HEK293 (cell line): ENCODE measurements around the gene OR4A47.
"Not testable (repeated sequence)": the region's sequence is repeated elsewhere in the genome, so short reads cannot be mapped to it uniquely, and the experiment has no call there.

Source experiments
- CTCF ChIA-PET: fragments of 350-600 bp; formaldehyde crosslinking; extraction: SDS; loops from one replicate; lab custom pipeline; 2021; ENCODE audit warnings: antibody characterized with exemption; lab: Yijun Ruan, JAX
- POLR2A ChIA-PET: fragments of 300-600 bp; formaldehyde crosslinking; extraction: SDS; loops from one replicate; lab custom pipeline; 2020; ENCODE audit warnings: antibody characterized with exemption, inconsistent platforms; lab: Yijun Ruan, JAX
- H3K27ac ChIP-seq: fragments of 200-500 bp; sonication (Bioruptor generic); 2 replicates; pipeline ENCODE4 v1.5.1; 2014; ENCODE audit warnings: low read depth, low read length, control low read depth, inconsistent platforms; ENCODE audit errors: extremely low read depth
- H3K36me3 ChIP-seq, 2 experiments: fragments of 200-500 bp in 1 of 2; sonication (Bioruptor generic) in 1 of 2; 1 replicate in 1 of 2; 2 replicates in 1 of 2; pipeline ENCODE4 v1.5.1; 2014 to 2017; ENCODE audit warnings: inconsistent platforms in 2 of 2, low read length in 2 of 2; ENCODE audit not compliant: control insufficient read depth in 2 of 2, insufficient read depth in 1 of 2
- H3K4me1 ChIP-seq: fragments of 200-500 bp; sonication (Bioruptor generic); 2 replicates; pipeline ENCODE4 v1.5.1; 2014; ENCODE audit warnings: mild to moderate bottlenecking, low read length, inconsistent platforms; ENCODE audit not compliant: control insufficient read depth, insufficient read depth
- H3K4me3 ChIP-seq: 2 replicates; pipeline ENCODE4 v1.5.1; 2011; ENCODE audit warnings: low read depth, mild to moderate bottlenecking, control low read depth, low read length, moderate library complexity
- H3K9me3 ChIP-seq: fragments of 200-500 bp; sonication (Bioruptor generic); 2 replicates; pipeline ENCODE4 v1.5.1; 2014; ENCODE audit warnings: low read depth, low read length, inconsistent platforms; ENCODE audit not compliant: control insufficient read depth, insufficient read depth
- TRIM28 ChIP-seq: IDR thresholded peaks from 2 replicates; pipeline ENCODE4 v1.6.1; 2011; ENCODE audit warnings: low read length, control low read depth, borderline replicate concordance
- ZBTB17 ChIP-seq: fragments of 450-650 bp; formaldehyde crosslinking; IDR thresholded peaks from 2 replicates; pipeline ENCODE4 v1.5.1; 2016; ENCODE audit warnings: missing biosample characterization, missing genetic modification characterization
- ZFP37 ChIP-seq: fragments of 450-650 bp; formaldehyde crosslinking; IDR thresholded peaks from 2 replicates; pipeline ENCODE4 v1.5.1; 2016; ENCODE audit warnings: missing biosample characterization, missing genetic modification characterization
- ZNF529 ChIP-seq: fragments of 450-650 bp; formaldehyde crosslinking; IDR thresholded peaks from 2 replicates; pipeline ENCODE4 v1.5.1; 2017; ENCODE audit warnings: missing genetic modification characterization, missing biosample characterization; ENCODE audit not compliant: insufficient replicate concordance

The OR4A47 gene, protein sequence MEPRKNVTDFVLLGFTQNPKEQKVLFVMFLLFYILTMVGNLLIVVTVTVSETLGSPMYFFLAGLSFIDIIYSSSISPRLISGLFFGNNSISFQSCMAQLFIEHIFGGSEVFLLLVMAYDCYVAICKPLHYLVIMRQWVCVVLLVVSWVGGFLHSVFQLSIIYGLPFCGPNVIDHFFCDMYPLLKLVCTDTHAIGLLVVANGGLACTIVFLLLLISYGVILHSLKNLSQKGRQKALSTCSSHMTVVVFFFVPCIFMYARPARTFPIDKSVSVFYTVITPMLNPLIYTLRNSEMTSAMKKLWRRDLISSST

DNA sequence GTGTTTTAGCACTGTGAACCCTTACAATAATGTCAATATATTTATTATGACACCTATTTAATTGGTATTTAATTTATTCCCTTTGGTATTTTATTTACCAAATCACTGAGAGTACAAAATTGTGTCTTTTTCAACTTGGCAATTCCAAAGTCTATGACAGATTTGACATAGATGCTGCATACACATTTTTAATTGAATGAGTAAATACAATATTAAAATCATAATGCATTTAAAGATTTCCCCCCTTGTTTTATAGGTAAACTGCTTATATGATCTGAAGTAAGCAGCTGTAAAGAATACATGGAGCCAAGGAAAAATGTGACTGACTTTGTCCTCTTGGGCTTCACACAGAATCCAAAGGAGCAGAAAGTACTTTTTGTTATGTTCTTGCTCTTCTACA is at the start of gene OR4A47:
OR4A47 (plus strand) TSS at position 301 of the 400 bp plus-strand sequence; CDS start at position 301, 0 bp downstream.
- H3K27ac ChIP-seq, H3K4me1 ChIP-seq, H3K4me3 ChIP-seq, CTCF ChIA-PET, H3K36me3 ChIP-seq, POLR2A ChIA-PET, H3K9me3 ChIP-seq: not testable (repeated sequence)

DNA sequence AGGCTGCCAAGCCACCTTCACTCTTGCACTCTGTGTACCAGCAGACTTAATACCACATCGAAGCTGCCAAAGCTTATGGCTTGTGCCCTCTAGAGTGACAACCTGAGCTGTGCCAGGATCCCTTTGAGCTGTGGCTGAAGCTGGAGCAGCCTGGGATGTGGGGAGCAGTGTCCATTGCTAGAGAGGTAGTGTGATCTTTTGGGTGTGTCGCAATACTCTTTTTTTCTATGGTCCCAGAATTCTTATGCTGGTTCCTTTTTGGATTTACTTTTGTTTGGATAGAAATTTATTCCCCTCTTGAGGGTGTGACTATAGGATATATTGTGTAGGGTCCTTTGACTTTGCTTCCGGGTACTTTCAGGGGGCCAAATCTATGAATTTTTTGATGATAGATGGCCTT is 32.7 kb upstream of the OR4A47 start:
- H3K27ac ChIP-seq, H3K4me1 ChIP-seq, H3K9me3 ChIP-seq, H3K4me3 ChIP-seq, H3K36me3 ChIP-seq, POLR2A ChIA-PET: not testable (repeated sequence)
- CTCF ChIA-PET: interaction anchor here (0.6 kb wide), 1 partner anchor 245 kb away, joined by 3 read pairs; no protein-coding TSS in a partner anchor

DNA sequence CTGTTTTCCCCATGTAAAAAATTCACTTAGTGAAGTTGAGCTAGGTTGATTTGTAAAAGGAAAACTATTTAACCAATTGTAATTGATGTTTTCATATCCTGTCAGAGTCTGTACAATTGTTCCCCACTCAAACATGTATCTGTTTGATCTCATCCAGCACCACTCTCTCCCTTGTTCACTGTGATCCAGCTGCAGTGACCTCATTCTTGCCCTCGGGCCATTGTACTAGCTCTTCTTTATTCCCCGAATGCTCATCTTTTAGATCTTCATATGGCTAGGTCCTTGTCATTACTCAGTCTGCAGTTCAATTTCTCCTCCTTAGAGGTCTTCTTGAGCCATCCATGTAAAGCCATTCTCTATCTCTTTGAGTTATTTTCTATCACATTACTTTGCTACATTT is 14.6 kb upstream of the OR4A47 start:
- H3K36me3 ChIP-seq, H3K4me3 ChIP-seq, POLR2A ChIA-PET, CTCF ChIA-PET, H3K9me3 ChIP-seq, H3K27ac ChIP-seq, H3K4me1 ChIP-seq: not testable (repeated sequence)

DNA sequence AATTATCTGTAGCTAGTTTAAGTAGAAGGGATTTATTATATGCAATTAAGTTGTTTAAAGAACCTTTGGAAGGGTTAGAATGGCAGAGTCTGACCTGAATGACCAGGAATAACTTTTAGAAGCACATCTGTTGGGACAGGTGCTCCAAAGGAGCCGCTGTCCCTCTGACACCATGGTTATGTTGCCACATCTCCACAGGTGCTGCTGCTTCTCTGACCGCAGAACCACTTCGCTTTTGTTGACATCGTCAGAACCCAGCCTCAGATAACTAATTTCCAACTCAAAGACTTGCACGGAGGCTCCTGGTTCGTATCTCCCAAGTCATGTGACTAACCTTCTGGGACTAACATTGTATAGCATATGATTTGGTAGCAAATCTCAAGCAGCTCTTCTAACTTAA is 13.9 kb upstream of the OR4A47 start:
- H3K27ac ChIP-seq, H3K4me1 ChIP-seq, H3K9me3 ChIP-seq, CTCF ChIA-PET, POLR2A ChIA-PET, H3K36me3 ChIP-seq, H3K4me3 ChIP-seq: not testable (repeated sequence)

DNA sequence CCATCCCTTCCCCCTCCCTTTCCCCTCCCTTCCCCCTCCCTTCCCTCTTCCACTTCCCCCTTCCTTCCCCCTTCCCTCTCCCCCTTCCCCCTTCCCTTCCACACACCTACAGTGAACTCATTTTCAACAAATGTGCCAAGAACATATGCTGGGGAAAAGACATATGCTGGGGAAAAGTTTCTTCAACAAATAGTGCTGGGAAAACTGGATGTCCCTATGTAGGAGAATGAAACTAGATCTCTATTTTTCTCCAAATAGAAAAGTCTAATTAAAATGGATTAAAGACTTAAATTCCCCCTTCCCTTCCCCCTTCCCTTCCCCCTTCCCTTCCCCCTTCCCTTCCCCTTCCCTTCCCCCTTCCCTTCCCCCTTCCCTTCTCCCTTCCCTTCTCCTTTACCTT is 17.6 kb downstream of the OR4A47 start:
- H3K4me3 ChIP-seq, H3K27ac ChIP-seq, H3K4me1 ChIP-seq, CTCF ChIA-PET, H3K36me3 ChIP-seq, H3K9me3 ChIP-seq, POLR2A ChIA-PET: not testable (repeated sequence)

DNA sequence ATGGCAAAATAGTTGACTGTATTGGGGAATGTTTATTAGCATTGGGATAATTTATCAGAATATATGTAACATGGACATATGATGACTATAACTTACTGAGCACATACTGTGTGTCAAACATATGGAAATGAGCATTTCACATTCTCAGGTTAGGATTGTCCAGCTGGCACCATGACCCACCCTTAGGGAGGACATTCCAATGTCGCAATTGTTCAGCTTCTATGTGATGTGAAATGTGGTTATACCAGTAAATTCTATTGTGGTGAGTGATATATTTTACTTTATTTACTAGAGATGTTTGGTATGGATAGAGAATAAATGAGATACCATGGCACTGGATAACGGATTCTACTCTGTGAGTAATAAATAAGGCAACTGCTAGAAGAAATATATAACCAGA is 50.4 kb downstream of the OR4A47 start:
- H3K9me3 ChIP-seq: no peaks in the 10 kb centered on the region
- H3K27ac ChIP-seq: no peak overlapping the region
- POLR2A ChIA-PET: no interaction called here
- no peaks in the 10 kb centered on the region for H3K36me3 ChIP-seq
- TF ChIP-seq TRIM28 (no peak), ZNF529 (no peak), ZBTB17 (no peak), ZFP37 (tag by site-specific recombination) (no peak)
- CTCF ChIA-PET: no interaction called here
- H3K4me3 ChIP-seq: no peak overlapping the region
- no peaks in the 10 kb centered on the region for H3K4me1 ChIP-seq
